Measurements from ENCODE around the gene GMDS.

GMDS gene

GRCh38 chr6:1598886-1599285, 646.5 kb downstream of the GMDS start:
- H3K27me3 ChIP-seq (ENCODE audit: insufficient read depth, low read length, poor library complexity, severe bottlenecking): no peaks in the 10 kb centered on the region
- no peaks in the 10 kb centered on the region for H3K36me3 ChIP-seq (ENCODE audit: insufficient read depth, low read length)
- no peak overlapping the region for H2AFZ ChIP-seq (ENCODE audit: low read length)
- H4K20me1 ChIP-seq (ENCODE audit: insufficient read depth, low read length, poor library complexity, severe bottlenecking): no peaks in the 10 kb centered on the region
- H3K4me1 ChIP-seq (ENCODE audit: insufficient read depth, low read length, poor library complexity, severe bottlenecking): peaks cover 19% of the 10 kb centered on the region
- no peaks in the 10 kb centered on the region for H3K79me2 ChIP-seq (ENCODE audit: insufficient read depth, low read length)
- no peak overlapping the region for H3K9ac ChIP-seq (ENCODE audit: low read depth, low read length, poor library complexity, severe bottlenecking)
- H3F3A ChIP-seq (ENCODE audit: low read depth): no peaks in the 10 kb centered on the region
- H3K9me2 ChIP-seq (replicated peaks; ENCODE audit: low read depth, low read length): no peaks in the 10 kb centered on the region
- H3K4me2 ChIP-seq (ENCODE audit: low read depth, low read length, poor library complexity, severe bottlenecking): no peak overlapping the region
- TF ChIP-seq, protein P1, sequence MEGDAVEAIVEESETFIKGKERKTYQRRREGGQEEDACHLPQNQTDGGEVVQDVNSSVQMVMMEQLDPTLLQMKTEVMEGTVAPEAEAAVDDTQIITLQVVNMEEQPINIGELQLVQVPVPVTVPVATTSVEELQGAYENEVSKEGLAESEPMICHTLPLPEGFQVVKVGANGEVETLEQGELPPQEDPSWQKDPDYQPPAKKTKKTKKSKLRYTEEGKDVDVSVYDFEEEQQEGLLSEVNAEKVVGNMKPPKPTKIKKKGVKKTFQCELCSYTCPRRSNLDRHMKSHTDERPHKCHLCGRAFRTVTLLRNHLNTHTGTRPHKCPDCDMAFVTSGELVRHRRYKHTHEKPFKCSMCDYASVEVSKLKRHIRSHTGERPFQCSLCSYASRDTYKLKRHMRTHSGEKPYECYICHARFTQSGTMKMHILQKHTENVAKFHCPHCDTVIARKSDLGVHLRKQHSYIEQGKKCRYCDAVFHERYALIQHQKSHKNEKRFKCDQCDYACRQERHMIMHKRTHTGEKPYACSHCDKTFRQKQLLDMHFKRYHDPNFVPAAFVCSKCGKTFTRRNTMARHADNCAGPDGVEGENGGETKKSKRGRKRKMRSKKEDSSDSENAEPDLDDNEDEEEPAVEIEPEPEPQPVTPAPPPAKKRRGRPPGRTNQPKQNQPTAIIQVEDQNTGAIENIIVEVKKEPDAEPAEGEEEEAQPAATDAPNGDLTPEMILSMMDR (conservative IDR thresholded peaks at IDR 0.05; ENCODE audit: low read length): no peak
- no peak for TF ChIP-seq EZH2phosphoT487 (IDR thresholded peaks at IDR 0.05; ENCODE audit: borderline replicate concordance)
- no peaks in the 10 kb centered on the region for H3K9me3 ChIP-seq (ENCODE audit: insufficient read depth, low read depth, low read length)
- no peak overlapping the region for H3K4me3 ChIP-seq (ENCODE audit: low read length, poor library complexity, severe bottlenecking)

DNA sequence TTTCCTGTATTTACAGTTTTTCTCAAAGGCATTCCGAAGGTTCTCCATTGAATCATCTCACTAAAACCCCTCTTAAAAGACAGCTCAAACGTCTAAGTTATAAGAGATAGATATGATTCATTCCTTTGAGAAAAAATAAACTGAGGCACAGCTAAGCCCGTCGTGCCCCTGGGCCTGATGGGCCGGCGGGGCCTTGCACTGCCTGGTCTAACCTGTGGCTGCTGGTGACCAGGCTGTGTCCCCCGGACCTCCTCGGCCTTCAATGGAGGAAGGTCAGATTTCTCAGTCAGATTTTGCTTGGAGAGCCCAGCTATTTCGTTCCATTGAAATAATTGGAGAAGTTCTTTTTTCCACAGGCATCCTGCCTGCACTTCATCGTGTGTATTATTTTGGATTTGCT, 647.0 kb downstream of the GMDS start:
- Histone ChIP-seq H3K4me1 (ENCODE audit: insufficient read depth, low read length, poor library complexity, severe bottlenecking) (peaks cover 19% of the 10 kb centered on the region), H3K27me3 (ENCODE audit: insufficient read depth, low read length, poor library complexity, severe bottlenecking) (no peaks in the 10 kb centered on the region), H4K20me1 (ENCODE audit: insufficient read depth, low read length, poor library complexity, severe bottlenecking) (no peaks in the 10 kb centered on the region), H3K36me3 (ENCODE audit: insufficient read depth, low read length) (no peaks in the 10 kb centered on the region), H3K4me2 (ENCODE audit: low read depth, low read length, poor library complexity, severe bottlenecking) (no peak overlapping the region), H3K4me3 (ENCODE audit: low read length, poor library complexity, severe bottlenecking) (no peak overlapping the region), H2AFZ (ENCODE audit: low read length) (no peak overlapping the region), H3K9me2 (replicated peaks; ENCODE audit: low read depth, low read length) (no peaks in the 10 kb centered on the region), H3K9ac (ENCODE audit: low read depth, low read length, poor library complexity, severe bottlenecking) (no peak overlapping the region), H3K9me3 (ENCODE audit: insufficient read depth, low read depth, low read length) (no peaks in the 10 kb centered on the region), H3F3A (ENCODE audit: low read depth) (no peaks in the 10 kb centered on the region), H3K79me2 (ENCODE audit: insufficient read depth, low read length) (no peaks in the 10 kb centered on the region)
- TF ChIP-seq EZH2phosphoT487 (IDR thresholded peaks at IDR 0.05; ENCODE audit: borderline replicate concordance): no peak
- TF ChIP-seq, protein P1 (conservative IDR thresholded peaks at IDR 0.05; ENCODE audit: low read length): no peak

- H3K9me2 ChIP-seq (replicated peaks; ENCODE audit: low read depth, low read length): no peaks in the 10 kb centered on the region
These were observed 647.5 kb downstream of the GMDS start for GRCh38 chr6:1597924-1598323.

More at GRCh38 chr6:1597924-1598323, 647.5 kb downstream of the GMDS start:
- Histone ChIP-seq H3K36me3 (ENCODE audit: insufficient read depth, low read length) (no peaks in the 10 kb centered on the region), H3F3A (ENCODE audit: low read depth) (no peaks in the 10 kb centered on the region), H4K20me1 (ENCODE audit: insufficient read depth, low read length, poor library complexity, severe bottlenecking) (no peaks in the 10 kb centered on the region), H3K4me3 (ENCODE audit: low read length, poor library complexity, severe bottlenecking) (no peak overlapping the region), H3K9ac (ENCODE audit: low read depth, low read length, poor library complexity, severe bottlenecking) (no peak overlapping the region), H3K27me3 (ENCODE audit: insufficient read depth, low read length, poor library complexity, severe bottlenecking) (no peaks in the 10 kb centered on the region), H3K9me3 (ENCODE audit: insufficient read depth, low read depth, low read length) (no peaks in the 10 kb centered on the region), H3K79me2 (ENCODE audit: insufficient read depth, low read length) (no peaks in the 10 kb centered on the region), H3K4me2 (ENCODE audit: low read depth, low read length, poor library complexity, severe bottlenecking) (no peak overlapping the region), H3K4me1 (ENCODE audit: insufficient read depth, low read length, poor library complexity, severe bottlenecking) (peaks cover 19% of the 10 kb centered on the region), H2AFZ (ENCODE audit: low read length) (no peak overlapping the region)
- no peak for TF ChIP-seq EZH2phosphoT487 (IDR thresholded peaks at IDR 0.05; ENCODE audit: borderline replicate concordance)
- TF ChIP-seq, protein P1 (conservative IDR thresholded peaks at IDR 0.05; ENCODE audit: low read length): no peak

Data from Loucy (cell line).